Memory B cell (primary cell): ENCODE data around the gene C2CD4A.

Experiments used
- ATAC-seq: fragments of 150-1000 bp; cut with Tn5 transposase; 2 replicates; pipeline ENCODE4 v1.10.0; 2021; ENCODE audit warnings: low read depth, mild to moderate bottlenecking, moderate library complexity
- DNase-seq, 2 donors: peaks; one replicate each; pipeline ENCODE4 v3.0.0; 2022; ENCODE audit warnings: low spot score in 2 of 2
- H3K27ac Mint-ChIP-seq: one replicate; pipeline ENCODE4 v1.8.0; 2022; ENCODE audit warnings: mild to moderate bottlenecking, moderate library complexity, mixed read lengths
- H3K27me3 Mint-ChIP-seq: one replicate; pipeline ENCODE4 v1.8.0; 2022; ENCODE audit warnings: mixed read lengths
- H3K36me3 Mint-ChIP-seq: one replicate; pipeline ENCODE4 v1.8.0; 2022; ENCODE audit warnings: mild to moderate bottlenecking, mixed read lengths
- H3K4me1 Mint-ChIP-seq: one replicate; pipeline ENCODE4 v1.8.0; 2022; ENCODE audit warnings: mixed read lengths
- H3K4me3 Mint-ChIP-seq: one replicate; pipeline ENCODE4 v1.8.0; 2022; ENCODE audit warnings: mild to moderate bottlenecking, moderate library complexity, mixed read lengths
- H3K9me3 Mint-ChIP-seq: one replicate; pipeline ENCODE4 v1.8.0; 2022; ENCODE audit warnings: mixed read lengths

The C2CD4A gene

DNA sequence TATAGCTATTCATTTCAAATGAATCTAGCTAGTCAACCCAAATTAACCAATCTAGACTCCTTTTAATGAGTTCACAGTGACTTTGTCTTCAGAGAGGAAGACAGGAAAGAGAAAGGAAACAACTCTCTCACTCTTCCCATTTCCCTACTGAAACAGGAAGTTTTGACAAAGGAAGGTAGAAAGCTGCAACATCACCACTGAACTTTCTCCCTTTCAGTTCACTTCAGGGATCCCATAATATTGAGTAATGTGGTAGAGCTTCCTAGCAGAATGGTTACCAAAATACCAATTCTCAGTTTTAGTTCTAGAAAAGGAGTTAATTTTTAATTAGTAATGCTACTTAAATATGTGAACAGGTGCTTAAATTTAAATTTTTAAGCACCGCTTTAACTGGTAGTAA is 14.1 kb upstream of the C2CD4A start:
- Mint-ChIP-seq H3K27ac (peak overlapping the region; percentile 85), H3K4me3 (no peak overlapping the region), H3K27me3 (no peaks in the 10 kb centered on the region), H3K36me3 (peaks cover 7% of the 10 kb centered on the region), H3K4me1 (peaks cover 23% of the 10 kb centered on the region), H3K9me3 (peaks cover 2% of the 10 kb centered on the region)
- DNase-seq, result no peak
- no peak for ATAC-seq

DNA sequence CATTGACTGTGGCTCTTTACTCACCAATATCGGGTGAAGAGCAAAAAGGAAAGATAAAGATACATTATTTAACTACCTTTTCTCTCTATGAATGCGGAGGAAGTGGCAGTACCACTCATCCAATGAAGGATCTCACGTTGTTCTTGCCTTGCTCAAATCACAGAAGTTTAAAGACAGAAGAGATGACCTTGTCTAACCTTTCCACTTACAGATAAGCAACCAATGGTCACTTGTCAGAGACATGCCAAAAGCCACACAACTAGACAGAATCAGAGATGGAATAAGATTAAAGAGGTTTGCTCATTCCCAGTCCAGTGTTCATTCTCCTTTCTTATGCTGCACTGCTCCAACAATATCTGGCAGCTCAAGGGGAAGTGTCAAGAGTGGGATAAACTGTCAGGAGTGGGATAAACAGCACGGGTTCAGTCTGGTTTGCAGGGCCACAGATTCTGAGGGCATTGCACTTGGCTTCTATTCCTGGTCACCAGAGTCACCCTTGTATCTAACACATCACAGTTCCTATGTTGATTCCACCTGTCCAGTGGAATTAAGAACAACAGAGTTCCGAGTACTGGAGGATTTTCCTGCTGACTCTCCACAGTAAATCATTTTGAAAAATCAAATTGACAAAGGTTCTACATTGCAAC is 13.2 kb upstream of the C2CD4A start:
- Mint-ChIP-seq H3K9me3 (peaks cover 2% of the 10 kb centered on the region), H3K27ac (peak overlapping the region; percentile 85), H3K4me3 (peak overlapping the region; percentile 3), H3K36me3 (peaks cover 7% of the 10 kb centered on the region), H3K4me1 (peaks cover 27% of the 10 kb centered on the region), H3K27me3 (no peaks in the 10 kb centered on the region)
- DNase-seq, result no peak
- no peak for ATAC-seq

DNA sequence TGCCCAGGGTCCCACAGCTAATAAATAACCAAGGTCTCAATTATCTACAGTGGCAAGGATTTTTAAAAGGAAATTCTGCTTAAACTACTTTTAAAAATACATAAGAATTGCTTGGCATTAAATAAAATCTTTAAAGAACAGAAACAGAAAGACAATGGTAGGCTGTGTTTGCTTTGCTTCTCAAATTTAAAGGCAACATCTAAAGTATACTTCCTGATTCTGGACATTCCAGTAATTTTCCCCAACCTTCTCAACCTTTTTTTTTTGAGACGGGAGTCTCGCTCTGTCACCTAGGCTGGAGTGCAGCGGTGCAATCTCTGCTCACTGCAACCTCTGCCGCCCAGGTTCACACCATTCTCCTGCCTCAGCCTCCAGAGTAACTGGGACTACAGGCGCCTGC is 11.8 kb upstream of the C2CD4A start:
- Mint-ChIP-seq H3K27ac (no peak overlapping the region), H3K36me3 (peaks cover 3% of the 10 kb centered on the region), H3K4me1 (peaks cover 28% of the 10 kb centered on the region), H3K4me3 (no peak overlapping the region), H3K27me3 (no peaks in the 10 kb centered on the region), H3K9me3 (no peaks in the 10 kb centered on the region)
- DNase-seq (no peak), ATAC-seq (no peak)

DNA sequence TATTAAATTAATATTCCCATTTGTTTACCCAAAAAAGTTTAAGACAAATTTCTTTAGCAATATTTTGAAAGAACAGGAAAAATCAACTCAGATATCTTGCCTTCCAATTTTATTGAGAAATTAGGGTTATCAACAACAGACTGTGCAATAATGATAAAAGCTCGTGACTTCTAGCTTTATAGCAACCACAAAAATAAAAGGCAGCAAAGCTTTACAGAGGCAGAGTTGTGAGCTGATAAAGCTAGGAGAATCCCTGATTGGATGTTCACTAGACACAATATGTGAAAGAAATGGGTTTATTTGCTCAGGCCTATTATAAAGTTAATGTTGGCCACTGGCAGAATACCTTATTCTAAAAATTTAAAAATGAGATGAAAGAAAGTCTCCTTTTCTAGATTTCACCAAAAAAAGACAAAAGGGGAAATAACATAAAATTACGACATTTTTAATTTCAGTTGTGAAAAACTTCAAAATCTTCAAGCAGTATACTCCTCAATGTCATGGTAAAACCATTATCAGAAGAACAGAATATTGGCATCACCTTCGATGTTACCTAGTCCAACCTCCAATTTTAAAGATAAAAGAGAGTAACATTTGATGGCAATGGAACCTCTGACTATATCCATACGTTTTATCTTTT is 9.3 kb upstream of the C2CD4A start:
- Mint-ChIP-seq H3K4me3 (no peak overlapping the region), H3K27me3 (no peaks in the 10 kb centered on the region), H3K9me3 (no peaks in the 10 kb centered on the region), H3K27ac (no peak overlapping the region), H3K4me1 (peaks cover 26% of the 10 kb centered on the region), H3K36me3 (peaks cover 2% of the 10 kb centered on the region)
- no peak for ATAC-seq
- DNase-seq, result no peak

DNA sequence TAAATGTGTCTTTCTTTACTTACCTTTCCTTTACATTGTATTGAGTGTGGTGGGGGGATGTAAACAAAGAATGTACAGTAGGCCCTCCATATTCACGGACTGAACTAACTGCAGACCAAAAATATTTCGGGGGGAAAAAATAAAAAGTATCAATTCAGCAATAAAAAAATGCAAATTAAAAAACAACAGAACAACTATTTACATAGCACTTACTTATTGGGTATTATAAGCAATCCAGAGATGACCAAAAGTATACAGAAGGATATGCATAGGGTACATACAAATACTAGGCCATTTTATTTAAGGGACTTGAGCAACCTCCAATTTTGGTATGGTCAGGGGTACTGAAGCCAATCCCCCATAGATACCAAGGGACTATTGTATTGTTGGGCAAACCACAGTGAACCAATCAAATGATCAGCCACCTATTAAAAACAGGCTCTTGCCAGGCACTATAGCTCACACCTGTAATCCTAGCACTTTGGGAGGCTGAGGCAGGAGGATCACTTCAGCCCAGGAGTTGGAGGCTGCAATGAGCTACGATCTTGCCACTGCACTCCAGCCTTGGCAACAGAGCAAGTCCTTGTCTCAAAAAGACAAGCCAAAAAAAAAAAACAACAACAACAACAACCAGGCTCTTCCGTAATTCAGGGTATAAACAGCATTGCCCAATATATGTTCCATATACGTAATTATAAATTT is 8.3 kb upstream of the C2CD4A start:
- Mint-ChIP-seq H3K27me3 (no peaks in the 10 kb centered on the region), H3K36me3 (peaks cover 2% of the 10 kb centered on the region), H3K9me3 (no peaks in the 10 kb centered on the region), H3K4me1 (peaks cover 21% of the 10 kb centered on the region), H3K4me3 (peak overlapping the region; percentile 50), H3K27ac (peak overlapping the region; percentile 11)
- ATAC-seq (no peak), DNase-seq (no peak)

DNA sequence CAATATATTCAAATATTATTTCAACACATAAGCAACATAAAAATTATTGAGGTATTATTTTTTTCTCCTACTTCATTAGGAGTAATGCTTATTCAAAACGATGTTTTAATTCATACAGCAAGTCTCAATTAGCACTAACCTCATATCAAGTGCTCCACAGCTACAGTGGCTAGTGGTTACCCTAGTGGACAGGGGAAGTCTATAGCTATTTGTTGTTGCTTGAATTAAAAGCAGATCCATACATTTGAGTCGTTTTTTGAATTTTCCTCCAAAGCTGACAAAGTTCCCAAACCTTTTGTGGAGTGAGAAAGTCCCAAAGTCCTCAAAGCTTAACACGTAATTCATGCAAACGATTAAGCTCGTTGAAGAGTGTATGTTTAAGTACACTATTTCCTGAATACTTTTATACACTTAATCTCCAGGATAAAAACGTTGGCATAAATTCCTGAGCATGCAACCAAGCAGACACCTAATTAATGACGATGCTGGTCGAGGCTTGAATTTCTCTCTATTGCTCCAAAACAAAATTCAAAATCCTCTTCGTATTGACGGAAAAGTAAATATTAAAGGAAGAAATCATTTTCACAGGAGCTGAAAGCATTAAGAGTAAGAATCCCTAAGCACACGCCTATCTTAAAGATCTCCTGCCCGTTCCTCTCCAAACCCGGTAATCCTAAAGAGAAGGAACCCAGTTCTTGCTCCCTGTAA is 7.5 kb upstream of the C2CD4A start:
- no peak for DNase-seq
- Mint-ChIP-seq H3K36me3 (peaks cover 2% of the 10 kb centered on the region), H3K4me1 (peaks cover 15% of the 10 kb centered on the region), H3K4me3 (peak overlapping the region; percentile 100), H3K9me3 (no peaks in the 10 kb centered on the region), H3K27ac (peak overlapping the region; percentile 100), H3K27me3 (no peaks in the 10 kb centered on the region)
- ATAC-seq, result no peak

DNA sequence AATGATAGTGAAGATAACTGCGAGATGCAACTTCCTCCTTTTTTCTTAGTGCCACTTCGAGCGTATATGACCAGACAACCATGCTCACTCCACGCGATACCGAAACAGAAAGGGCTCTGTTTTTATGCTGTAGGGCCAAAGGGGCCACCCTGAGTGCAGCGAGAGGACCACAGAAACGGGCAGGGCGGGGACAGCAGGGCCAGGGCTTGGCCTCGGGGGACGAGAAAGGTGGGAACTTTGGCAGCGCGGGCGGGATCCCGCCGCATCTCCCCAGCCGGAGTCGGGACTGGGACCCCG is 7.0 kb upstream of the C2CD4A start:
- no peaks in the 10 kb centered on the region for H3K27me3 Mint-ChIP-seq
- H3K4me1 Mint-ChIP-seq, result peaks cover 11% of the 10 kb centered on the region
- H3K4me3 Mint-ChIP-seq, result peak overlapping the region; percentile 100
- ATAC-seq (peak; percentile 74), DNase-seq (peak; percentile 72 to 76)
- peaks cover 2% of the 10 kb centered on the region for H3K36me3 Mint-ChIP-seq
- no peaks in the 10 kb centered on the region for H3K9me3 Mint-ChIP-seq
- peak overlapping the region; percentile 100 for H3K27ac Mint-ChIP-seq

DNA sequence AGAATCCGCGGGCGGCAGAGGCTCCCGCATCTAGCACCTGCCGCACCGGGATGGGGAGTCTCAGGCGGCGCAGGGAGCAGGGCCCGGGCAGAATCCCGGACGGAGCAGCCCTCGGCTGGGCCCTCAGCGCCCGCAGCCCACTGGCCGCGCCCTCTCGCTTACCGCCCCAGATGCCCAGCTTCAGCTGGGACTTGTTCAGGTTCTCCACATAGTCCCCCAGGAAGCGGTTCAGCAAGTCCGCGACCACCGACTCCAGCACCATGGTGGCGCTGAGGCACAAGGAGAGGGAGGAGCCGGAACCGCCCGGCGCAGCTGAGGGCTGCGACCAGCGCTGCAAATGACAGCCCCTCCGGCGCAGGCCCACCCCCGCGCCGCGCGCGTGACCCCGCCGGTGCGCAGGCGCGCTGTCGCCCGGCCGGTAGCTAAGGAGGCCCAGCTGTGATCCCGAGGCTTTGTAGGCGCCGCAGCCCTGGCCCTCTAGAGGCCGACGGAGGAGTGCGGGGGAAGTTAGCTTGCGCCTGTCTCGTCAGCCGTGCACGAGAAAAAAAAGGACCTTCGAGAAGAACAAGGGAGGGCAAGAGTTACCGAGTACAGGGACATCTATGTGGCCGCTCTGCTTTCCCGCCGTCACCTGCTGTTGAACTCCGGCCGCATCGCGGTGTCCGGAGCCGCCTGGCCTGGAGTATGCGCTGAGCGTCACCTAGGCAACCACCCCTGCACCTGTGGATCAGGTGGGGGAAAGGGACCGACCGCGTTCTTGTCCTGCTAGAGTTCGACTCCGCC is 6.5 kb upstream of the C2CD4A start, which contains the start of gene VPS13C:
Gene VPS13C (minus strand): TSS at position 335 of the 783 bp plus-strand sequence. CDS start 73 bp downstream, at position 262.
- peak; percentile 81 for ATAC-seq
- H3K36me3 Mint-ChIP-seq, result peaks cover 2% of the 10 kb centered on the region
- no peaks in the 10 kb centered on the region for H3K9me3 Mint-ChIP-seq
- DNase-seq, result peak; percentile 87 to 90
- peak within 1 kb of the TSS; percentile 100 for H3K27ac Mint-ChIP-seq
- H3K4me3 Mint-ChIP-seq, result peak within 1 kb of the TSS; percentile 100
- H3K27me3 Mint-ChIP-seq, result no peaks in the 10 kb centered on the region
- peaks cover 11% of the 10 kb centered on the region for H3K4me1 Mint-ChIP-seq

DNA sequence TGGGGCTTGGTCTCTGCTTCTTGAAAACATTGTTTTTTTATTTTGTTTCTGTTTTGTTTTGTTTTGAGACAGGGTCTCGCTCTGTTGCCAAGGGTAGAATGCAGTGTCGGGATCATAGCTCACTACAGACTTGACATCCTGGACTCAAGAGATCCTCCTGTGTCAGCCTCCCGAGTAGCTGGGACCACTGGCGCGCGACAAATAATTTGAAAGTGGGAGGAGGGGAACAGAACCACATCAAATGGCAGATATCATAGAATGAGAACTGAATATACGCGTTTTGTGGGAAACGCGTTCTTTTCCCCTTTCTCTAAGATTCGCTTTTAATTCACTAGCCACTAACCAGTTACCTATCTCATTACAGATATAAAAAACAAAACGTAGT is 5.9 kb upstream of the C2CD4A start:
- ATAC-seq, result no peak
- no peak for DNase-seq

DNA sequence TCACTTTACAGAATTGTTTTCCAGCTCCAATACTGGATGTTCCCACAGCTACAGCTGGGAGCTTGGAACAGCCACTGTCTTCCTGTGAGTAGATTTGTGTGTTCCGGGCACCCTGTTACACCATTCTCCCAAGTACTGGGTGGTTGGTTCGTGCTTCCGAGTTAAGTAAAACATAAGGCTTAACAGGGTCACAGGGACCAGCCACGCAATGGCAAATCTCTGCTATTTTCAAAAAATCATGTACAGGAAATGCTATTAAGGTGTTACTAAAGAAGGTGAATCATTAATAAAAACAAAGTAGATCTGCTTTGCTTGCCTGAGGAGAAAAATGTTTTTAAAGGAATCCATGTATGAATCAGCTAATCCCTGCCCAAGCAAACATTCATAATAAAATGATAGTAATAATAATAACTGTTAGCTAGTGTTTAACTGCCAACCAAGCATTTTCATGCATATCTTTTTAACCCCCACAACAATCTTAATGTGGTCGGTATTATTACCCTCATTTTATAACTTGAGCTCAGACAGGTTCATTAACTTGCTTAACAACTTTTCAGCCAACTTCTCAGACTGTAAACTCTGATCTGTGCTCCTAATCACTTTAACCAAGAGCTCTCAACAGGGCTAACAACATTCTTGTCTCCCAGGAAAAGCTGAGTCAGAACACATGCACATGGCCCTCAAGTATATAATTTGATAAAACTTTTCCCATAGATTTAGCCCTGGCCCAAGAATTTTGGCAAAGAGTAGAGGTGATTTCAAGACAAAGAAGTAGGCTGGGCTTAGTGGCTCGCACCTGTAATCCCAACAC is 2.7 kb upstream of the C2CD4A start:
- no peaks in the 10 kb centered on the region for H3K36me3 Mint-ChIP-seq
- H3K9me3 Mint-ChIP-seq, result no peaks in the 10 kb centered on the region
- H3K27me3 Mint-ChIP-seq, result peaks cover 6% of the 10 kb centered on the region
- ATAC-seq (no peak), DNase-seq (no peak)
- no peak overlapping the region for H3K27ac Mint-ChIP-seq
- peaks cover 21% of the 10 kb centered on the region for H3K4me1 Mint-ChIP-seq
- H3K4me3 Mint-ChIP-seq, result no peak overlapping the region

More for the DNA sequence above, 5.9 kb upstream of the C2CD4A start:
- peaks cover 2% of the 10 kb centered on the region for H3K36me3 Mint-ChIP-seq
- H3K27me3 Mint-ChIP-seq, result no peaks in the 10 kb centered on the region
- H3K4me1 Mint-ChIP-seq, result peaks cover 11% of the 10 kb centered on the region
- peak overlapping the region; percentile 100 for H3K27ac Mint-ChIP-seq
- no peaks in the 10 kb centered on the region for H3K9me3 Mint-ChIP-seq
- H3K4me3 Mint-ChIP-seq, result peak overlapping the region; percentile 100

DNA sequence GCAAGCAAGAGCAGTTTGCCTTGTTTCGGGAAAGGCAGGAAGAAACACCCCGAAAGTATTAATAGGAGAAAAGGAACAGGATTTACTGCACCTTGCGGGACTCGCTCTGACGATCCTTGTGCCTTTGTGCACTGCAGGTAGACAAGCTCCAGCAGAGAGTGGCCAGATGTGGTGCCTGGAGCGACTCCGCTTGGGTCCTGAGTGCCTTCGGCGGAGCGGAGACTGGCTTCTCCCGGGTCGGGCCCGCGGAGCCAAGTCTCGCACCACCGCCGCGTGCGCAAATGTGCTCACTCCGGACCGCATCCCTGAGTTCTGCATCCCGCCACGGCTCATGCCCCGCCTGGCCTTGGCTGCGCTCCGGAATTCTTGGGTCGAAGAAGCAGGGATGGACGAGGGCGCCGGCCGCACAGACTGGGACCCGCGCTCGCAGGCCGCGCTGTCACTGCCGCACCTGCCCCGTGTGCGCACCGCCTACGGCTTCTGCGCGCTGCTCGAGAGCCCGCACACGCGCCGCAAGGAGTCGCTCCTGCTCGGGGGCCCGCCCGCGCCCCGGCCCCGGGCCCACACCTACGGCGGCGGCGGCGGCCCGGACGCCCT is 769 bp downstream of the C2CD4A start:
- H3K9me3 Mint-ChIP-seq, result no peaks in the 10 kb centered on the region
- H3K4me3 Mint-ChIP-seq, result peak overlapping the region; percentile 86
- ATAC-seq, result peak; percentile 63
- DNase-seq, result peak; percentile 5 to 33
- peaks cover 6% of the 10 kb centered on the region for H3K27me3 Mint-ChIP-seq
- no peak overlapping the region for H3K27ac Mint-ChIP-seq
- peaks cover 14% of the 10 kb centered on the region for H3K4me1 Mint-ChIP-seq
- H3K36me3 Mint-ChIP-seq, result no peaks in the 10 kb centered on the region

DNA sequence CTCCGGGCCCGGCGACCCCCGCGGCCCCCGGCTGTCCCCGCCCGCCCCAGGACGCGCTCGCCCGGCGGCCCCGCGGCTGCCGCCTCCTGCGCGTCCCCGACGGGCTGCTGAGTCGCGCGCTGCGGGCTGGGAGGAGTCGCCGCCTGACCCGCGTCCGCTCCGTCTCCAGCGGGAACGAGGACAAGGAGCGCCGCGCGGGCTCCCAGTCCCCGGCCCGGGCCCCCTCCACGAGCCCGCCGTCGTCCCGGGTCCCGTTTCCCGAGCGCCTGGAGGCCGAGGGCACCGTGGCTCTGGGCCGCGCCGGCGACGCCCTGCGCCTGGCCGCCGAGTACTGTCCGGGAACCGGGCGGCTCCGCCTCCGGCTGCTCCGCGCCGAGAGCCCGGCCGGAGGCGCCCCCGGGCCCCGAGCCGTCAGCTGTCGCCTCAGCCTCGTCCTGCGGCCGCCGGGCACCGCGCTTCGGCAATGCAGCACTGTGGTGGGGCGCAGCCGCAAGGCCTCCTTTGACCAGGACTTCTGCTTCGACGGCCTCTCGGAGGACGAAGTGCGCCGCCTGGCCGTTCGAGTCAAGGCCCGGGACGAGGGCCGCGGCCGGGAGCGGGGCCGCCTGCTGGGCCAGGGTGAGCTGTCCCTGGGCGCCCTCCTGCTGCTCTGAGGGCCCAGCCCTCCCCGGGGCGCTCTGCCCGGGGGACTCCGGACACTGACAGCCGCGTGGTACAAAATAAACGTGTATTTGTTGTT is 1.5 kb downstream of the C2CD4A start:
- peak overlapping the region; percentile 66 for H3K4me3 Mint-ChIP-seq
- peaks cover 6% of the 10 kb centered on the region for H3K27me3 Mint-ChIP-seq
- no peak overlapping the region for H3K27ac Mint-ChIP-seq
- ATAC-seq (peak; percentile 26), DNase-seq (peak; percentile 14 to 37)
- peaks cover 14% of the 10 kb centered on the region for H3K4me1 Mint-ChIP-seq
- H3K9me3 Mint-ChIP-seq, result no peaks in the 10 kb centered on the region
- H3K36me3 Mint-ChIP-seq, result no peaks in the 10 kb centered on the region
